DOHH2 (cell line): ENCODE data around the gene TOM1.

Source experiments
- CTCF ChIP-seq: fragments of 200-600 bp; sonication (generic); IDR thresholded peaks from one replicate; pipeline ENCODE4 v1.5.1; 2014; ENCODE audit warnings: antibody characterized with exemption, mild to moderate bottlenecking, low read depth, low read length; ENCODE audit not compliant: poor library complexity, severe bottlenecking
- EZH2phosphoT487 ChIP-seq: fragments of 200-600 bp; sonication (generic); IDR thresholded peaks from 2 replicates; pipeline ENCODE4 v1.6.1; 2017; ENCODE audit warnings: borderline replicate concordance, mild to moderate bottlenecking, antibody characterized with exemption, low read length, moderate library complexity, mixed read lengths

DNA sequence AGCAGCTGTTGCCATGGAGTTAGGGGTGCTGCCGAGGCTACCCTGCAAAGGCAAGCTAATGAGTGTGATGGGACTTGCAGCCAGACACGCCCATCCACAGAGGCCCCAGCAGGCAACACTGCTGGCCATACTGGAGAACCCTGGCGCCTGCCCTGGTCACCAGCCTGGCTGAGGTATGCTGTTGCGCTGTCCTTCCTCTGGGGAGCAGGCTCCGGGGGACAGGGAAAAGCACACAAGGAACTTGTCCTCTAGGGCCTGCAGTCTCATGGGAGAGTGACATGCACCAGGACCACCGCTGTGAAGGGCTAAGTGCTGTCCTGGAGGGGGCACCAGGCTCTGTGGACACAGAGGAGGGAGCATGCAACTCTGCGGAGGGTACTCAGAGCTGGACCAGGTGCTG, 35.8 kb downstream of the TOM1 start:
- no peak for TF ChIP-seq CTCF
- TF ChIP-seq EZH2phosphoT487, result no peak
